Omental fat pad (tissue), 4 donors: ENCODE data around the gene WDHD1. TPM values are rescaled to one million over a fixed set of nuclear protein-coding genes. Genes with fewer than 3 reads are reported as not detected.

Source experiments
- ATAC-seq: fragments of 150-250 bp; one replicate; pipeline ENCODE4 v1.9.1; 2016; ENCODE audit warnings: mild to moderate bottlenecking, moderate library complexity; ENCODE audit not compliant: low FRiP score
- DNase-seq: peaks from one replicate; pipeline ENCODE4 v3.0.0-alpha.2; 2019; ENCODE audit warnings: low spot score
- CTCF ChIP-seq, 3 donors: fragments of 450-650 bp; IDR thresholded peaks; one replicate each; pipeline ENCODE4 v1.5.1; 2016 to 2017; ENCODE audit warnings: antibody characterized with exemption in 3 of 3, mild to moderate bottlenecking in 3 of 3, moderate library complexity in 2 of 3
- total RNA-seq, 4 donors: library from RNA; depleted of rRNA; stranded (reverse); fragments of >200 nt; gene quantifications; one replicate each; pipeline ENCODE4 v1.1.0, GENCODE V29; 2016

WDHD1 gene
- total RNA-seq, 4 donors from 2014 or later: 1.4 to 2.0 (median 1.6) TPM

- ATAC-seq (no peak), DNase-seq (no peak)
- no peak for TF ChIP-seq CTCF (IDR thresholded peaks at IDR 0.05)
Observed at GRCh38 chr14:54942913-54943312, 84.0 kb downstream of the WDHD1 start.

GRCh38 chr14:54936816-54937215 is 90.1 kb downstream of the WDHD1 start:
- no peak for ATAC-seq
- no peak for TF ChIP-seq CTCF (IDR thresholded peaks at IDR 0.05)
- DNase-seq: no peak

GRCh38 chr14:54935958-54936357 is 90.9 kb downstream of the WDHD1 start:
- DNase-seq (no peak), ATAC-seq (no peak)
- TF ChIP-seq CTCF (IDR thresholded peaks at IDR 0.05): no peak

- DNase-seq (no peak), ATAC-seq (no peak)
- TF ChIP-seq CTCF (IDR thresholded peaks at IDR 0.05): no peak
Observed at GRCh38 chr14:54935100-54935499, 91.8 kb downstream of the WDHD1 start.

- ATAC-seq (no peak), DNase-seq (no peak)
- TF ChIP-seq CTCF (IDR thresholded peaks at IDR 0.05): no peak
Observed at GRCh38 chr14:54933006-54933405, 93.9 kb downstream of the WDHD1 start.

GRCh38 chr14:54931598-54932340 is 95.1 kb downstream of the WDHD1 start:
- no peak for TF ChIP-seq CTCF (IDR thresholded peaks at IDR 0.05)
- DNase-seq (no peak), ATAC-seq (no peak)

GRCh38 chr14:54931101-54931500 is 95.8 kb downstream of the WDHD1 start:
- no peak for TF ChIP-seq CTCF (IDR thresholded peaks at IDR 0.05)
- ATAC-seq (no peak), DNase-seq (no peak)
